ENCODE measurements around the gene SNRPD2.

The SNRPD2 gene

DNA sequence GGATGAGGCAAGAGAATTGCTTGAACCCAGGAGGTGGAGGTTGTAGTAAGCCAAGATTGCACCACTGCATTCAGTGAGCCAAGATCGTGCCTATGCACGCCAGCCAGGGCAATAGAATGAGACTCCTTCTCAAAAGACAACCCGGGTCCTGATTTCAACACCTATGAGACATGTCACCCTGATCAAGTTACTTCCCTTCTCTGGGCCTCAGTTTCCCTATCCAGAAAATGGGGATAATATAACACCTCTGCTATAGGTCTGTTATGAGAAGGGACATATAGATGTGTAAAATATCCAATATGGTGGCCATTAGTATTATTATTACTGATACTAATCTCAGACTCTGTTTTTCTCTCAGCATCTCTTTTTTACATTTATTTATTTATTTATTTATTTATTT lies 36.7 kb downstream of the SNRPD2 start:
- no peak for DNase-seq

DNA sequence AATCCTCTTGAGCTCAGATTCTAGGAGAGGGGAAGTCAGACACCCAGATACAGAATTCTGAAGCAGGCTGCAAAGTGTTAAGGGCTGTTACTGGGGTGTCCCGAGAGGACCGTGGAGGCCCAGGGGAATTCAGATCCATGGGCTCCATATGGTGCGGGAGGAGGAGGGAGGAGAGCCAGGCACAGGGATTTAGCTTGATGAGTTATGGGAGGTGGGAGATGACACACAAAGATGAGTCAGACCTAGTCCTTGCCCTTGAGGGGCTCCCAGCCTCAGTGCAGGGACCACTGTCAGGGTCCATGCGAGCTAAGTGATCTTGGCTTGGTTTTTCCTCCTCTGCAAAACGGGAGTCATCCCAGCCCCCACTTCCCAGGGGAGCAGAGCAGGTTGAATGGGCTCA lies 38.1 kb downstream of the SNRPD2 start:
- no peak for DNase-seq

GRCh38 chr19:45650722-45651121 lies 41.0 kb downstream of the SNRPD2 start:
- DNase-seq = no peak

DNA sequence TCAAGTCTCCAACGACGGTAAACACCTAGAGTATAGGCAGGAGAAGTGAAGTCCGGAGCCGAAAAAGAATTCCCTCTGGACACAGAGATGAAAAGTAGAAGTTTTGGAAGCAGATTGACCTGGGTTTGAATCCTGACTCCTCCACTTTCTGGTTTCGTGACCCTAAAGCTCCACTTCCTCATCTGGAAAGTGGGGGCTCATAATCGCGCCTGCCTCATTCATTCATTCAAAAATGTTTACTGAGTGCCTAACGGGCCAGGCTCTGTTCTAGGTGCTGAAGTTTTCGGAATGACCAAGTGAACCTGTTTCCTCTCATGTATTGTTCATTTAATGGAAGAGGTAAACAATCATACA lies 45.4 kb downstream of the SNRPD2 start:
- no peak for DNase-seq

DNA sequence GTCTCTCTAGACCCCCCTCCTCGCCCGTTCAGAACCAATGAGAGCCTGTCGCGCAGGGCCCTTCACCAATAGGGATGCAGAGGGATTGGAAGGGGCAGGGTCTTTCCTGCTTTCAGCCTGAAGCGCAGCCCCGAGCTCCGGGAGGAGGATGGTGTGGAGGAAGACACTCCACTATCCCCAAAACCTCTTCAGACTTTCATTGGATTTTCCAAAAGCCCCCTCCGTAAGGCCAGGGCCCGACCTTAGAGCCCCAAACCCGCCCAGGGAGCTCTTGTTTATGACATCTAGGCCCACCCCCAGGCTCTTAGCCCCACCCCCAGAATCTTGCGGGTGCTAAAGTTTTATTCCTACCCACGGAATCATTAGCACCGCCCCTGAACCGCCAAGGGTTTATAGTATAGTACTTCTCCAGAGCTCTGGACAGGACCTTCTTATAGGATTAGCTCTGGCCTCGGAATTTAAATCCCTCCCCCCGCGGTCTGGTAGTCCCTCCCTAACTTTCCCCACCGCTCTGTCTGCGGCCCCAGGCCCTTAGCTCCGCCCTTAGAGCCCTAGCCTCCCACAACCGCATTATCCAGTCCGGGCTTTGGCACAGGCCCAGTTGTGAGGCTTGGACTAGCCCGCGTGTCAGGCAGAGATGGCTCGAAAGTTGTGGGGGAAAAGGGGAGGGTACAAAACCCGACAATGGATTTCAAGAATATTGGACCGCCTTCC lies 46.0 kb downstream of the SNRPD2 start:
- peak; percentile 39 to 57 (median 48) for DNase-seq

- DNase-seq = no peak
These were observed 46.6 kb downstream of the SNRPD2 start for GRCh38 chr19:45645068-45645630.

DNA sequence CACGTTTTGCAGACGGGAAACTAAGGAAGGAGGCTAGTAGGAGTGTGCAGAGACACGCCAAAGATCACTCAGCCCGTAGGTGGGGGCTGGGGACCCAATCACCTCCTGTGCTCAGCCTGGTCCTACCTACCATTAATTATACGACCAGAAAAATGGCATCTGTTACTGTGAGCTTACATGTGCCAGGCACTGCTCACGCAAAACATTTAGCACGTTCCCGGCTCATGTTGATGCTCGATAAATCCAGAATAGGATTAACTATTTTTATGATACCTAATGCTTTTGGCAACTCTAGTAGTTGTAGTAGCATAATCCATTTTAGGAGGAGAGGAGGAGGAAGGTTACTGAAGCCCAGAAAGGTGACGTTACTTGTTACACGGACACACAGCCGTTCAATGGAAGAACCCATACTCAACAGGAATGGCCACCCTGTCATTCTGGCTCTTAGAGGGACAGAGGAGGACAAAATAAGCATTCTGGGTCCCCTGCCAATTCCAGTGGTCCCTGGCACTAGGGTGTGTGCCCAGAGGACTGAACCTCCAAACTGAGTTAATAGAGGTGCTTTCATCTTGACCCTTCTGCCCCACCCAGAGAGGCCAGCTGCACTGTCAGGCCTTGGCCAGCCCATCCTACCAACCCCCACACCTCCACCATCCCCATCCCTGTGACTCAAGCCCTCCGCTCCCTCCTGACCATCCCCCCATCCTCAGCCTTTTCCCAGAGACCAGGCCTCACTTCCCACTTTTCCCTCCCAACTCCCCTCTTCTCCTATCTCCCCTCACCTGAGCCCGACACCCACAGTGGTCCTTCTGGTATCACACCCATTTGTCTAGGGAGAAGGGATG lies 47.6 kb downstream of the SNRPD2 start:
- no peak for DNase-seq

DNA sequence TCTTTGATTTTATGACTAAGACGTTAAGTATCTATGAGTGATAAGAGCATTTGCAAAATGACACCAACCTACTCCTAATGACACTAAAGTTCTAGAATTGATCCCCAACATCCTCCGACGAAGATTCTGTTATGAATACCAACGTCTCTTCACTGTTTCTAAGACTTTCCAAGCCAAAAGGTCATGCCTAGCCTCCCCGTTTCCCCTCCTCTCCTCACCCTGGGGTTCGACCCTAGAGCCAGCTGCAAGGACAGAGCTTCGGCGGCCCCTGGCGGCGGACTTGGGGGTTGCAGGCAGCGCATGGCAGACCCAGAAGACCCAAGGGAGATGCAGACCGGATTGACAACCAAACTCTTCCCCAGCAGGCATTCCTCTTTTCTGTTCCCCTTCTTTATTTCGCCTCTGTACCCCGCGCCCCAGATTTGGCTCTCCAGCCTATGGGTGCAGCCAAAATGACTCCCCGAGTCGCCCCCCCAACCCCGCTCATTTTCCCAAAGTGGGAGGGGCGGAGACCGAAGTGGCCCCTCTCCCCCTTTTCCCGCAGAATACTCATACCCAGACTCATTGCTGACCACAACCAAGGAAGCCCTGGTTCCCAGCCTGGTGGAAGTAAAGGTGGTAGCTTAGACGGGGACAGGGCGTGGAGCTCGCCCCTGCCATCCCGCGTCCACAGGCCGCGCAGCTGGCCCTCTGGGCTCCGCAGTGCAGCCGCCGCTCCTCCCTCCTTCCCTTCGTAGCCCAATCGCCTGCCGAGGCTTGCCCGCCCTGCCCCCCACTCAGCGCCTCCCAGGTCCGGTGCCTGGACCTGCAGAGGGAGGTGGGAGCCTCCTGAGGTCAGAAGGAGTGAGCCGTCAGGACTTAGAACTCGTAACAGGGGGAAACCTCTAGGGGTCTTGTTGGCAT lies 48.5 kb downstream of the SNRPD2 start:
- peak; percentile 86 to 94 (median 90) for DNase-seq

- DNase-seq = peak in 3 of 4 experiments; percentile 26 to 39 (median 31)
These were observed 50.3 kb downstream of the SNRPD2 start for GRCh38 chr19:45641274-45642105.

- DNase-seq = peak in 1 of 4 experiments; percentile 10
These were observed 50.9 kb downstream of the SNRPD2 start for GRCh38 chr19:45640849-45641273.

GRCh38 chr19:45638930-45639729 lies 52.6 kb downstream of the SNRPD2 start, which contains the start of gene EML2:
TSS of gene EML2 (minus strand) at chr19:45639397. CDS start at chr19:45639376, 21 bp downstream.
- DNase-seq = peak in 3 of 4 experiments; percentile 12 to 63 (median 25)

DNA sequence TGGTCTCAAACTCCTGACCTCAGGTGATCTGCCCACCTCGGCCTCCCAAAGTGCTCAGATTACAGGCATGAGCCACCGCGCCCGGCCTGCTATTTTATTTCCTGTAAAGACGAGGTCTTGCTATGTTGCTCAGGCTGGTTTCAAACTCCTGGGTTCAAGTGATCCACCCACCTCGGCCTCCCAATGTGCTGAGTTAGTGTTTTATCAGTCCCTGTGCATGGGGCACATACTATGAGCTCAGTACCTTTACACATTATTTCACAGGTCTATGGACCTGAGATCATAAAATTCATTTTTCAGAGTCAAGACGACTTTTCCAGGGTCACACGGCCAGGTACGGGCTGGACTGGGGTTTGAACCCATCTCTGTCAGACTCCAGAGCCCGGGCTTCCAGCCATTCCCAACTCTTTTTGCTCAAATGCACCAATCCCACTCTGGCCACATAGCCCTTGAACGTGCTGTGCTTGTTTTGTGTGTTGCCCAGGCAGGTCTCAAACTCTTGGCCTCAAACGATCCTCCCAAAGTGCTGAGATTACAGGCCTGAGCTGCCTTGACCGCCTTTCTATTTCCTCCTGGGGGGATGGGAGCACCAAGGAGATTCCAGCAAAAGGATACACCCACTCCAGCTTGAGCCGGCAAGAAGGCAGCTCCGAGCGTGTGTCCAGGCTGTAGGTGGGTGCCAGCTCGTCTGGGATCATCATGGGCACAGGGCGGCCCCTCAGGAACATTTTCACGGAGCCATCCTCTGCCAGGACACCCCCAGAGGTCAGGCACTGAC lies 53.7 kb downstream of the SNRPD2 start:
- no peak for DNase-seq

Measured in activated naive CD4-positive, alpha-beta T cell (primary cell).